Panc1 (cell line): Measurements from ENCODE around the gene SYCE3. TPM values are rescaled to one million over a fixed set of nuclear protein-coding genes. Genes with fewer than 3 reads are reported as not detected.
"Not testable (repeated sequence)": the region's sequence is repeated elsewhere in the genome, so short reads cannot be mapped to it uniquely, and the experiment has no call there.

Source experiments
- ATAC-seq: fragments of 200-7000 bp; cut with Tn5 transposase; 2 replicates; pipeline ENCODE4 v1.9.1; 2020; ENCODE audit warnings: mild to moderate bottlenecking, moderate library complexity
- BruUV-seq: library from RNA; stranded (reverse); fragments of 400-500 nt; replicated peaks from 2 replicates; lab custom pipeline; 2021; lab: Mats Ljungman, UMichigan
- CTCF ChIA-PET: fragments of 300-600 bp; sonication (Branson Sonifier 250); formaldehyde crosslinking; loops from one replicate; lab custom pipeline; 2022; ENCODE audit warnings: antibody characterized with exemption; lab: Charles Lee
- POLR2A ChIA-PET: fragments of 300-600 bp; sonication (Branson Sonifier 250); formaldehyde crosslinking; loops from one replicate; lab custom pipeline; 2022; ENCODE audit warnings: antibody characterized with exemption; lab: Charles Lee
- DNase-seq: peaks from one replicate; pipeline ENCODE4 v3.0.0-alpha.2; 2010; ENCODE audit warnings: low read depth, low spot score
- H3K27ac ChIP-seq: 2 replicates; pipeline ENCODE4 v1.5.1; 2011; ENCODE audit warnings: mild to moderate bottlenecking, low read length, inconsistent platforms
- H3K27me3 ChIP-seq: fragments of 200-500 bp; sonication (Bioruptor generic); 2 replicates; pipeline ENCODE4 v1.6.0; 2014; ENCODE audit warnings: low read length, inconsistent platforms; ENCODE audit not compliant: control insufficient read depth, insufficient read depth
- H3K36me3 ChIP-seq: fragments of 200-500 bp; sonication (Bioruptor generic); 2 replicates; pipeline ENCODE4 v1.5.1; 2014; ENCODE audit warnings: inconsistent platforms, mild to moderate bottlenecking, low read length, moderate library complexity; ENCODE audit not compliant: control insufficient read depth, insufficient read depth
- H3K4me1 ChIP-seq: 2 replicates; pipeline ENCODE4 v1.5.1; 2011; ENCODE audit warnings: inconsistent platforms, mild to moderate bottlenecking, low read length, moderate library complexity; ENCODE audit not compliant: control insufficient read depth, insufficient read depth
- H3K4me3 ChIP-seq, 2 experiments: 2 replicates each; pipeline ENCODE4 v1.5.1; 2011 to 2012; ENCODE audit warnings: low read depth in 2 of 2, low read length in 2 of 2, mild to moderate bottlenecking in 2 of 2, inconsistent platforms in 1 of 2, moderate library complexity in 1 of 2
- H3K9me3 ChIP-seq: fragments of 200-500 bp; sonication (Bioruptor generic); 2 replicates; pipeline ENCODE4 v1.5.1; 2014; ENCODE audit warnings: low read depth, mild to moderate bottlenecking, inconsistent platforms, low read length, moderate library complexity; ENCODE audit not compliant: control insufficient read depth, insufficient read depth
- CTCF ChIP-seq: fragments of 450-650 bp; IDR thresholded peaks from 2 replicates; pipeline ENCODE4 v1.5.1; 2017; ENCODE audit warnings: mild to moderate bottlenecking
- POLR2AphosphoS5 ChIP-seq: IDR thresholded peaks from 2 replicates; pipeline ENCODE4 v1.6.1; 2012; ENCODE audit warnings: mild to moderate bottlenecking, low read depth, low read length, moderate library complexity
- SIN3A ChIP-seq: IDR thresholded peaks from 2 replicates; pipeline ENCODE4 v1.6.1; 2012; ENCODE audit warnings: low read depth, mild to moderate bottlenecking, low read length, moderate library complexity, borderline replicate concordance; ENCODE audit not compliant: insufficient read depth
- TCF7L2 ChIP-seq: IDR thresholded peaks from 2 replicates; pipeline ENCODE4 v1.6.1; 2011; ENCODE audit warnings: mild to moderate bottlenecking, low read depth, low read length, inconsistent platforms
- in situ Hi-C: cut with HindIII; loops from 2 replicates; pipeline ENCODE4 v1.10.0; 2016; ENCODE audit warnings: low sequenced_read_pairs, low pct_unique_long_range_greater_than_20kb
- intact Hi-C: fragments of 100-400 bp; cut with micrococcal nuclease; formaldehyde crosslinking; loops from one replicate; pipeline ENCODE4 v1.10.0; 2022; ENCODE audit not compliant: unreplicated experiment
- total RNA-seq: library from RNA; stranded (reverse); gene quantifications from one replicate; pipeline ENCODE4 v1.2.1, GENCODE V29; 2021; ENCODE audit not compliant: unreplicated experiment
- TF ChIP-seq, protein P1 (sequence below), 2 experiments: IDR thresholded peaks; 2 replicates each; pipeline ENCODE4 v1.6.1; 2011 to 2012; ENCODE audit warnings: low read depth in 2 of 2, control low read depth in 1 of 2, low read length in 1 of 2, mild to moderate bottlenecking in 1 of 2, moderate library complexity in 1 of 2; ENCODE audit not compliant: insufficient read depth in 1 of 2

The SYCE3 gene
- total RNA-seq, 1 experiment from 2014 or later, result not detected

GRCh38 chr22:50520826-50521453, 41.8 kb downstream of the SYCE3 start:
- intact Hi-C loops, result no loop called here
- Histone ChIP-seq H3K4me3 (no peak overlapping the region), H3K4me1 (no peaks in the 10 kb centered on the region), H3K27me3 (no peaks in the 10 kb centered on the region), H3K27ac (no peak overlapping the region), H3K9me3 (no peaks in the 10 kb centered on the region), H3K36me3 (no peaks in the 10 kb centered on the region; the same call in 1 of the 2 replicates)
- POLR2A ChIA-PET, result no interaction called here
- CTCF ChIA-PET, result no interaction called here
- TF ChIP-seq TCF7L2 (no peak), CTCF (no peak), POLR2AphosphoS5 (no peak), SIN3A (no peak)
- TF ChIP-seq, protein P1, sequence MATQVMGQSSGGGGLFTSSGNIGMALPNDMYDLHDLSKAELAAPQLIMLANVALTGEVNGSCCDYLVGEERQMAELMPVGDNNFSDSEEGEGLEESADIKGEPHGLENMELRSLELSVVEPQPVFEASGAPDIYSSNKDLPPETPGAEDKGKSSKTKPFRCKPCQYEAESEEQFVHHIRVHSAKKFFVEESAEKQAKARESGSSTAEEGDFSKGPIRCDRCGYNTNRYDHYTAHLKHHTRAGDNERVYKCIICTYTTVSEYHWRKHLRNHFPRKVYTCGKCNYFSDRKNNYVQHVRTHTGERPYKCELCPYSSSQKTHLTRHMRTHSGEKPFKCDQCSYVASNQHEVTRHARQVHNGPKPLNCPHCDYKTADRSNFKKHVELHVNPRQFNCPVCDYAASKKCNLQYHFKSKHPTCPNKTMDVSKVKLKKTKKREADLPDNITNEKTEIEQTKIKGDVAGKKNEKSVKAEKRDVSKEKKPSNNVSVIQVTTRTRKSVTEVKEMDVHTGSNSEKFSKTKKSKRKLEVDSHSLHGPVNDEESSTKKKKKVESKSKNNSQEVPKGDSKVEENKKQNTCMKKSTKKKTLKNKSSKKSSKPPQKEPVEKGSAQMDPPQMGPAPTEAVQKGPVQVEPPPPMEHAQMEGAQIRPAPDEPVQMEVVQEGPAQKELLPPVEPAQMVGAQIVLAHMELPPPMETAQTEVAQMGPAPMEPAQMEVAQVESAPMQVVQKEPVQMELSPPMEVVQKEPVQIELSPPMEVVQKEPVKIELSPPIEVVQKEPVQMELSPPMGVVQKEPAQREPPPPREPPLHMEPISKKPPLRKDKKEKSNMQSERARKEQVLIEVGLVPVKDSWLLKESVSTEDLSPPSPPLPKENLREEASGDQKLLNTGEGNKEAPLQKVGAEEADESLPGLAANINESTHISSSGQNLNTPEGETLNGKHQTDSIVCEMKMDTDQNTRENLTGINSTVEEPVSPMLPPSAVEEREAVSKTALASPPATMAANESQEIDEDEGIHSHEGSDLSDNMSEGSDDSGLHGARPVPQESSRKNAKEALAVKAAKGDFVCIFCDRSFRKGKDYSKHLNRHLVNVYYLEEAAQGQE (IDR thresholded peaks at IDR 0.05; ENCODE audit: insufficient read depth in 1 of 2, low read depth in 2 of 2, low read length in 1 of 2), result no peak
- DNase-seq (no peak), ATAC-seq (no peak)
- BruUV-seq, result no TSS peak
- in situ Hi-C loops, result no loop called here

DNA sequence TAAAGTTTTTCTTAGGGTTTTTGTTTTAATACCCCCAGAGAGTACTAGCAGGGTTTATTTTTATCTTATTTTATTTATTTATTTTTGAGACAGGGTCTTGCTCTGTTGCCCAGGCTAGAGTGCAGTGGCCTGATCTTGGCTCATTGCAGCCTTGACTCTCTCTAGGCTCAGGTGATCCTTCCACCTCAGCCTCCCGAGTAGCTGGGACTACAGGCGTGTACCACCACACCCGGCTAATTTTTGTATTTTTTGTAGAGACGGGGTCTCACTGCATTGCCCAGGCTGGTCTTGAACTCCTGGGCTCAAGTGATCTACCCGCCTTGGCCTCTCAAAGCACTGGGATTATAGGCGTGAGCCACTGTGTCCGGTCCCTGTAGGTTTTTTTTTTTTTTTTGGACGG, 42.5 kb downstream of the SYCE3 start:
- in situ Hi-C loops, ATAC-seq, H3K27ac ChIP-seq, H3K9me3 ChIP-seq, intact Hi-C loops, H3K36me3 ChIP-seq, H3K27me3 ChIP-seq, H3K4me1 ChIP-seq, POLR2A ChIA-PET, H3K4me3 ChIP-seq, BruUV-seq, DNase-seq, CTCF ChIA-PET: not testable (repeated sequence)

DNA sequence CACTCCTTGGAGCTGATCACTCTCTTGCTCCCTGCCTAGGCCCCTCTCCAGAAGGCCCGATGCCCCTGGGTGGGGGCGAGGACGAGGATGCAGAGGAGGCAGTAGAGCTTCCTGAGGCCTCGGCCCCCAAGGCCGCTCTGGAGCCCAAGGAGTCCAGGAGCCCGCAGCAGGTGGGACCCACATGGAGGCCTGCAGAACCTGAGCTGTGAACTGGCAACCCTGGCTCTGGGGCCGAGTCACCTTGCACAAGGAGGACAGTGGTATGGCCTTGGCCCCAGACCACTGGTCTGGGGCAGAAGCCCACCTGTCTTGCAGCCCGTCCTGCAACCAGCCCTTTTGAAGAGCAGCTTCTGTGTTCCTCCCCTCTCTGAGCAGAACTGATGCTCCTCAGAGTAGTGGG, 43.6 kb downstream of the SYCE3 start:
- Histone ChIP-seq H3K9me3 (no peaks in the 10 kb centered on the region), H3K27me3 (no peaks in the 10 kb centered on the region), H3K4me3 (no peak overlapping the region), H3K36me3 (no peaks in the 10 kb centered on the region), H3K27ac (no peak overlapping the region), H3K4me1 (no peaks in the 10 kb centered on the region)
- in situ Hi-C loops (no loop called here), intact Hi-C loops (no loop called here)
- no peak for DNase-seq
- no TSS peak for BruUV-seq
- ATAC-seq, result no peak
- CTCF ChIA-PET, result no interaction called here
- POLR2A ChIA-PET, result no interaction called here
- no peak for TF ChIP-seq POLR2AphosphoS5
- no peak for TF ChIP-seq CTCF
- TF ChIP-seq, protein P1 (IDR thresholded peaks at IDR 0.05; ENCODE audit: insufficient read depth in 1 of 2, low read depth in 2 of 2, low read length in 1 of 2), result no peak
- TF ChIP-seq TCF7L2, result no peak
- no peak for TF ChIP-seq SIN3A
